Left lung (tissue), 14 donors: ENCODE measurements around the gene TRERF1. TPM values are rescaled to one million over a fixed set of nuclear protein-coding genes. Genes with fewer than 3 reads are reported as not detected.

Experiments used
- ATAC-seq: fragments of 200-7000 bp; cut with Tn5 transposase; one replicate; pipeline ENCODE4 v1.9.1; 2020; ENCODE audit warnings: moderate library complexity
- DNase-seq, 4 donors: peaks; one replicate each; pipeline ENCODE4 v3.0.0-alpha.2; 2013 to 2020
- H3K27ac ChIP-seq, 2 donors: fragments of 200-600 bp; sonication (generic) in 1 of 2; one replicate each; pipeline versions ENCODE4 v1.5.0 to v1.8.0; 2020 to 2021
- H3K27me3 ChIP-seq, 2 donors: fragments of 200-600 bp; sonication (generic) in 1 of 2; one replicate each; pipeline versions ENCODE4 v1.5.0 to v1.8.0; 2020 to 2021
- H3K36me3 ChIP-seq, 2 donors: fragments of 200-600 bp; sonication (generic) in 1 of 2; one replicate each; pipeline versions ENCODE4 v1.5.0 to v1.8.0; 2020 to 2021
- H3K4me1 ChIP-seq, 2 donors: fragments of 200-600 bp; one replicate each; pipeline ENCODE4 v1.8.0; 2021
- H3K4me3 ChIP-seq, 2 donors: fragments of 200-600 bp; sonication (generic) in 1 of 2; one replicate each; pipeline versions ENCODE4 v1.5.0 to v1.8.0; 2020 to 2021; ENCODE audit warnings: mild to moderate bottlenecking in 1 of 2
- H3K9me3 ChIP-seq, 2 donors: fragments of 200-600 bp; sonication (generic) in 1 of 2; one replicate each; pipeline versions ENCODE4 v1.5.0 to v1.8.0; 2020 to 2021
- CTCF ChIP-seq, 2 donors: fragments of 200-600 bp; sonication (generic) in 1 of 2; IDR thresholded peaks; one replicate each; pipeline versions ENCODE4 v1.5.0 to v1.8.0; 2021; ENCODE audit warnings: antibody characterized with exemption in 2 of 2
- intact Hi-C, 2 donors: fragments of 100-400 bp; cut with DNase I; formaldehyde crosslinking; loops; one replicate each; pipeline versions ENCODE4 v1.11.2 to v1.14.2; 2022
- long read RNA-seq, 12 donors: library from polyadenylated mRNA in 2 of 12; unstranded in 2 of 12; transcript quantifications; one replicate each; pipeline ENCODE4 v2.0.0 and lab custom pipeline, GENCODE V29; 2019 to 2026
- polyA plus RNA-seq, 6 donors: library from polyadenylated mRNA; unstranded; fragments of 120-200 nt; gene quantifications; one replicate each; pipeline ENCODE4 v1.2.1, GENCODE V29; 2013; ENCODE audit not compliant: insufficient read length in 6 of 6
- total RNA-seq, 2 donors: library from RNA; stranded (reverse); fragmentation: NEBNext Ultra II Directional; extraction: Animal tissue kit (Norgen Biotek cat#: 25700); gene quantifications; one replicate each; pipeline ENCODE4 v1.2.1, GENCODE V29; 2021
- donor health status: DM: no; HTN: yes; CAD: no.
- donor health status: DM: no; HTN: no; CAD: no.

The TRERF1 gene
- 1 to 10 TPM; 3.7 to 6.7 TPM for total RNA-seq
- polyA plus RNA-seq, result 10 to 100 TPM; 19.9 to 24.9 (median 21.2) TPM
- long read RNA-seq, donor 1, partial matches to known transcripts, result 24 of 31 reads
- long read RNA-seq, donor 1, other reads (novel, unspliced or antisense), result 7 of 31 reads
- long read RNA-seq, donor 2, partial matches to known transcripts, result 14 of 14 reads
- long read RNA-seq, donor 2, other reads (novel, unspliced or antisense), result 0 of 14 reads
- long read RNA-seq, donor 3, full-length matches to known transcripts, result 1 of 1 reads
- long read RNA-seq, donor 3, partial matches to known transcripts, result 0 of 1 reads
- long read RNA-seq, donor 3, other reads (novel, unspliced or antisense), result 0 of 1 reads
- long read RNA-seq, donor 4, result 0 reads
- long read RNA-seq, donor 5, result 0 reads
- long read RNA-seq, donor 6, result 0 reads
- long read RNA-seq, donor 7, result 0 reads
- long read RNA-seq, donor 8, result 0 reads
- long read RNA-seq, donor 9, result 0 reads
- long read RNA-seq, donor 10, result 0 reads
- long read RNA-seq, donor 11, result 0 reads
- long read RNA-seq, donor 12, result 0 reads

- DNase-seq, result peak; percentile 61 to 85 (median 82)
- no peak for TF ChIP-seq CTCF (IDR thresholded peaks at IDR 0.05)
- Histone ChIP-seq H3K27me3 (peaks cover 0 to 21% of the 10 kb centered on the region in 2 donors), H3K9me3 (no peaks in the 10 kb centered on the region), H3K27ac (peak within 1 kb of the TSS; percentile 79 to 91), H3K4me3 (peak within 1 kb of the TSS; percentile 74 to 86), H3K36me3 (no peaks in the 10 kb centered on the region), H3K4me1 (peaks cover 8 to 46% of the 10 kb centered on the region in 2 donors)
- intact Hi-C loops, result no loop called here
- ATAC-seq, result peak; percentile 42
Measured at GRCh38 chr6:42451333-42452170, at the start of gene TRERF1. TSS of gene TRERF1 (minus strand) at chr6:42451926. CDS start at chr6:42269590, 182,336 bp downstream.

DNA sequence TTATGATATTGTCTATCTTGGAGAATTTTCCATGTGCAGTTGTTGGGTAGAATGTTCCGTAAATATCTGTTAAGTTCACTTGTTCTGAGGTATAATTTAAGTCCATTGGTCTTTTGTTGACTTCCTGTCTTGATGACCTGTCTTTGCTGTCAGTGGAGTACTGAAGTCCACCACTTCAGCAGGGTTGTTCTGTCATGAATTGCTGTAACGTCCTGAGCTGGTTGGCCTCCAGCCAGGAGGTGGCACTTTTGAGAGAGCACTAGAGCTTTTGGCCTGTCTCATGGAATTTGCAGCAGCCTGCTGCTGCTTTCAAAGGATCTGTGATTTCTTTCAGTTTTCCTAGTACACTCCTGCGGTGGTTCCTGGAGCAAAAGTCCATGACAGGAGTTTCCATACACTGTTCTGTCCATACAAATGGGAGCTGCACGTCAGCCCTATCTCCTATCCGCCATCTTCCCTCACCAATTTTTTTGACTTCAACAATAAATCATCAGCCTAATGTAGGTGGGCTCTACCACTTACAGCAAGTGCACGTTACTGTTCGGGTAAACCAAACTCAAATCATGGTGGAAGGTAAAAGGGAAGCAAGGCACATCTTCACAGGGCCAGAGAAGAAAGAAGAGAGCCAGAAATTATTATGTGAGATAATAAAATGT is 46.9 kb upstream of the TRERF1 start:
- H3K4me1 ChIP-seq, result no peaks in the 10 kb centered on the region
- no peaks in the 10 kb centered on the region for H3K9me3 ChIP-seq
- ATAC-seq (peak; percentile 53), DNase-seq (peak in 2 of 4 donors; percentile 26 to 50)
- H3K36me3 ChIP-seq, result no peaks in the 10 kb centered on the region
- intact Hi-C loops, result no loop called here
- H3K27me3 ChIP-seq, result no peaks in the 10 kb centered on the region
- no peak overlapping the region for H3K27ac ChIP-seq
- H3K4me3 ChIP-seq, result no peak overlapping the region
- no peak for TF ChIP-seq CTCF (IDR thresholded peaks at IDR 0.05)

GRCh38 chr6:42493914-42494539 is 42.3 kb upstream of the TRERF1 start:
- Histone ChIP-seq H3K9me3 (no peaks in the 10 kb centered on the region), H3K4me1 (no peaks in the 10 kb centered on the region), H3K27me3 (no peaks in the 10 kb centered on the region), H3K4me3 (no peak overlapping the region), H3K36me3 (no peaks in the 10 kb centered on the region), H3K27ac (no peak overlapping the region)
- no peak for DNase-seq
- ATAC-seq, result no peak
- intact Hi-C loops, result no loop called here
- no peak for TF ChIP-seq CTCF (IDR thresholded peaks at IDR 0.05)

DNA sequence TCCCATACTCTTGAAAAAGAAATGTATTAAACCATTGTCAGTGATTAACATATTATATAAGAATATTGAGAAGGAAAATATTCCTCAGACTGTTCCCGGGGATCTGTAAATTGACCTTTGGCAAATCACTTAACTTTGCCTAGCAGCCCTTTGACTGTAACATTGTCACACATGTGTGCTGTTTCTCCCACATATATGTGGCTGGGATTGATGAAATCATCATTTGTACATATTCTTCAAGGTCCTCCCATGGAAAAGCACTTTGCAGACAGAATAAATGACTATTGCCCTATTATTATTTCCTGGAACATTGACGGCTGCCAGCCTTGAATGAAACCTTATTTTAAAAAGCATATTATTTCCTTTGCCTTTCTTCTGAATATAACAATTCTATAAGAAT is 36.4 kb upstream of the TRERF1 start:
- Histone ChIP-seq H3K36me3 (no peaks in the 10 kb centered on the region), H3K4me1 (no peaks in the 10 kb centered on the region), H3K9me3 (no peaks in the 10 kb centered on the region), H3K27me3 (no peaks in the 10 kb centered on the region), H3K4me3 (no peak overlapping the region), H3K27ac (no peak overlapping the region)
- DNase-seq (no peak), ATAC-seq (no peak)
- intact Hi-C loops, result no loop called here
- no peak for TF ChIP-seq CTCF (IDR thresholded peaks at IDR 0.05)
